Keratinocyte (primary cell): Measurements from ENCODE around the gene EYA4. TPM values are rescaled to one million over a fixed set of nuclear protein-coding genes. Genes with fewer than 3 reads are reported as not detected.

Experiments used
- DNase-seq: peaks from one replicate; pipeline ENCODE4 v3.0.0-alpha.2; 2011; ENCODE audit warnings: low read depth, missing footprints, low spot score
- FAIRE-seq: peaks from 2 replicates; lab custom pipeline; 2011; peaks lifted over from hg19 to GRCh38; lab: Jason Lieb, UNC
- H2AFZ ChIP-seq: 2 replicates; pipeline ENCODE4 v1.6.0; 2012; ENCODE audit warnings: low read length, control low read depth, inconsistent platforms; ENCODE audit not compliant: control insufficient read depth
- H3K27ac ChIP-seq: 2 replicates; pipeline ENCODE4 v1.5.1; 2011; ENCODE audit warnings: low read length; ENCODE audit not compliant: control insufficient read depth, insufficient read depth
- H3K27me3 ChIP-seq: 3 replicates; pipeline ENCODE4 v1.6.0; 2011; ENCODE audit warnings: low read length; ENCODE audit not compliant: control insufficient read depth, insufficient read depth; ENCODE audit errors: extremely low read depth
- H3K36me3 ChIP-seq, 2 experiments: 2 replicates in 1 of 2; 3 replicates in 1 of 2; pipeline ENCODE4 v1.5.1; 2011; ENCODE audit warnings: low read length in 2 of 2, mild to moderate bottlenecking in 1 of 2; ENCODE audit not compliant: control insufficient read depth in 2 of 2, insufficient read depth in 2 of 2; ENCODE audit errors: extremely low read depth in 1 of 2
- H3K4me1 ChIP-seq: 3 replicates; pipeline ENCODE4 v1.5.1; 2011; ENCODE audit warnings: low read length; ENCODE audit not compliant: control insufficient read depth, insufficient read depth; ENCODE audit errors: extremely low read depth
- H3K4me2 ChIP-seq: 3 replicates; pipeline ENCODE4 v1.6.0; 2011; ENCODE audit warnings: low read depth, low read length; ENCODE audit not compliant: control insufficient read depth, insufficient read depth; ENCODE audit errors: extremely low read depth
- H3K4me3 ChIP-seq, 3 experiments: fragments of 200-600 bp in 1 of 3; sonication (generic) in 1 of 3; 2 replicates in 2 of 3; 3 replicates in 1 of 3; pipeline ENCODE4 v1.5.1; 2011 to 2016; ENCODE audit warnings: low read length in 3 of 3, mild to moderate bottlenecking in 3 of 3, control low read depth in 2 of 3, inconsistent platforms in 1 of 3, low read depth in 1 of 3, mixed read lengths in 1 of 3, mixed run types in 1 of 3, moderate library complexity in 1 of 3; ENCODE audit not compliant: control insufficient read depth in 2 of 3, insufficient read depth in 2 of 3; ENCODE audit errors: extremely low read depth in 1 of 3
- H3K79me2 ChIP-seq: 2 replicates; pipeline ENCODE4 v1.6.0; 2012; ENCODE audit warnings: low read length; ENCODE audit not compliant: control insufficient read depth, insufficient read depth
- H3K9ac ChIP-seq: 3 replicates; pipeline ENCODE4 v1.6.0; 2011; ENCODE audit warnings: low read length; ENCODE audit not compliant: control insufficient read depth, insufficient read depth; ENCODE audit errors: extremely low read depth
- H3K9me1 ChIP-seq: 3 replicates; pipeline ENCODE4 v1.6.0; 2011; ENCODE audit warnings: low read length; ENCODE audit not compliant: control insufficient read depth, insufficient read depth; ENCODE audit errors: extremely low read depth
- H3K9me3 ChIP-seq: 2 replicates; pipeline ENCODE4 v1.5.1; 2012; ENCODE audit warnings: low read depth, low read length; ENCODE audit not compliant: control insufficient read depth
- H4K20me1 ChIP-seq: 3 replicates; pipeline ENCODE4 v1.6.0; 2011; ENCODE audit warnings: low read length; ENCODE audit not compliant: control insufficient read depth, insufficient read depth; ENCODE audit errors: extremely low read depth
- CTCF ChIP-seq, 3 experiments: IDR thresholded peaks in 1 of 3; conservative IDR thresholded peaks in 1 of 3; optimal IDR thresholded peaks in 1 of 3; 2 replicates in 2 of 3; 3 replicates in 1 of 3; pipeline versions ENCODE3 to v1.5.1; 2011; ENCODE audit warnings: low read length in 3 of 3, mild to moderate bottlenecking in 3 of 3, moderate library complexity in 2 of 3, control low read depth in 1 of 3, inconsistent platforms in 1 of 3; ENCODE audit not compliant: insufficient read depth in 2 of 3; ENCODE audit errors: extremely low read depth in 1 of 3
- EZH2 ChIP-seq: IDR thresholded peaks from one replicate; pipeline ENCODE4 v1.6.1; 2012; ENCODE audit warnings: inconsistent platforms, mild to moderate bottlenecking, low read length, moderate library complexity
- dilution Hi-C: fragments of 300-500 bp; cut with MboI; formaldehyde crosslinking; loops from one replicate; pipeline ENCODE4 v1.7.0; 2020; ENCODE audit warnings: low sequenced_read_pairs; ENCODE audit not compliant: extremely low pct_ligation_motif_present
- polyA plus RNA-seq, 5 experiments: library from polyadenylated mRNA; depleted of rRNA in 3 of 5; stranded (reverse) in 3 of 5; stranded (forward) in 1 of 5; unstranded in 1 of 5; fragments of >200 nt; gene quantifications; 1 replicate in 1 of 5; 2 replicates in 3 of 5; 3 replicates in 1 of 5; pipeline versions ENCODE4 v1.2.1 to v1.2.3, GENCODE V29; 2011 to 2012; ENCODE audit warnings: missing spikeins in 2 of 5, low read depth in 1 of 5, low replicate concordance in 1 of 5

EYA4 gene
- polyA plus RNA-seq, 1 donor (not counting 4 experiments of a cell fraction or from before 2014, with no cell fraction given): 0.01 TPM

- no peaks in the 10 kb centered on the region for H3K9me3 ChIP-seq
- DNase-seq: no peak
- no peaks in the 10 kb centered on the region for H3K4me1 ChIP-seq
- H3K4me3 ChIP-seq: no peak overlapping the region
- no peaks in the 10 kb centered on the region for H3K27me3 ChIP-seq
- no peak for FAIRE-seq
- no peaks in the 10 kb centered on the region for H3K79me2 ChIP-seq
- no peak overlapping the region for H3K4me2 ChIP-seq
- no peak overlapping the region for H2AFZ ChIP-seq
- H3K36me3 ChIP-seq: no peaks in the 10 kb centered on the region
- no peaks in the 10 kb centered on the region for H3K9me1 ChIP-seq
- H3K27ac ChIP-seq: no peak overlapping the region
- H3K9ac ChIP-seq: no peak overlapping the region
- no peaks in the 10 kb centered on the region for H4K20me1 ChIP-seq
- TF ChIP-seq CTCF (optimal IDR thresholded peaks at IDR 0.05 in 1 of 3, IDR thresholded peaks at IDR 0.05 in 1 of 3, conservative IDR thresholded peaks at IDR 0.05 in 1 of 3; ENCODE audit: extremely low read depth in 1 of 3, insufficient read depth in 2 of 3, low read length in 3 of 3): no peak
- no peak for TF ChIP-seq EZH2
- dilution Hi-C loops: loop anchor here (25.0 kb wide), 1 partner anchor 309 kb away; the partner anchor contains the start of gene TCF21
These were observed 336.7 kb downstream of the EYA4 start for GRCh38 chr6:133577851-133578250.
